ENCODE results near the gene CNTF. TPM values are rescaled to one million over a fixed set of nuclear protein-coding genes. Genes with fewer than 3 reads are reported as not detected.
"Not testable (repeated sequence)": the region's sequence is repeated elsewhere in the genome, so short reads cannot be mapped to it uniquely, and the experiment has no call there.

The CNTF gene
- 0.87 TPM for polyA plus RNA-seq (2012; ENCODE audit: missing spikeins)

DNA sequence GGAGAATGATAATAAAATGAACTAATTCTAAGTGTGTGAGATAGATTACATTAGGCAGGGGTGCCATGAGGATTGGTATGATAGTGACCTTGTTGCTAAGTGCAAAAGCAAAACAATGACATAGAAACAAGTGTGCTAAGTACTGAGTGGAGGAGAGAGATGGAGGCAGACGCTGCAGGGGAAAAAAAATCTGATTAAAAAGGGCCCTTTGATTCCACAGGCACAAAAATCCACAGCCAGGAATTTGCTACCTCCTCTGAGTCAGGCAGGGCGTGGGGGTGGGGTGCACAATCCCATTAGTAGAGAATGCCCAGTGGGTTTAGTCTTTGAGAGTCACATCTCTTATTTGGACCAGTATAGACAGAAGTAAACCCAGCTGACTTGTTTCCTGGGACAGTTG is at the start of gene CNTF:
CNTF (plus strand) TSS at position 322 of the 400 bp plus-strand sequence. CDS start 88 bp downstream, outside the sequence.
- FAIRE-seq, result no peak
- TF ChIP-seq POLR2AphosphoS5 (IDR thresholded peaks at IDR 0.05; ENCODE audit: low read depth, low read length) (0 out of 2 replicates have a peak, but pooled peaks have one; percentile 40), TAF1 (IDR thresholded peaks at IDR 0.05; ENCODE audit: borderline replicate concordance, low read depth, low read length) (no peak), POLR2A (IDR thresholded peaks at IDR 0.05; ENCODE audit: low read depth, low read length) (no peak)
- DNase-seq (ENCODE audit: insufficient read length), result no peak

- not testable (repeated sequence) for DNase-seq (ENCODE audit: insufficient read length); FAIRE-seq
Observed at GRCh38 chr11:58572906-58573305, 49.6 kb upstream of the CNTF start.

DNA sequence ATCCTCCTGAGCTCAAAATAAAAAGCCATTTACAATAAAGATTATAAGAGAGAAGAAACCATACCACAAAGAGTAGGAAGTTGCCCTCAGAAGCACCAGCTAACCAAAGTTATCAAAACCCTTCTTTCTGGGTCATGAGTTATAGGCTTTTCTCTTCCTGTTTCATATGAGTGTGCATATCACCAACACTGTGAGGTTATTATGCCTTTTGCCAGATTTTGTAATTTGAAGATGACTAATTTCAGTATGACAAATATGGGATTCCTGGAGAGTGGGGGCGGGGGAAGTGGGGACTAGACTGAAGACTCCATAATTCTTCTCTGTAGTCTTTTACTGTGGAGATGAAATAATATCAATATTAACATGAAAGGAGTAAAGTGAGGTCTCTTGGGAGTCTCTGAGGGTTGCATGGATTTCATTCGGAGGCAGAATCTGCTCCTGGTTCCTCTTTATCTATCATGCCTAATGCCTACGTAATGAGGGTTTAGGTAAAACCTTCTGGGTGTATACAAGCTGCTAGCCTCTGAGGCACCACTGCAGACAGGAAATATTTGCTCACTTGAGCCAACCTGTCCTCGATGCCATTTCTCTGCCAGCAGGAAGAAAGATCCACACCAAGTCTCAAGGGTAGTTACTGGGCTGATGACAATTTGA is 48.9 kb upstream of the CNTF start:
- DNase-seq (ENCODE audit: insufficient read length), result no peak
- TF ChIP-seq TAF1 (IDR thresholded peaks at IDR 0.05; ENCODE audit: borderline replicate concordance, low read depth, low read length), result peak; percentile 78
- TF ChIP-seq POLR2A (IDR thresholded peaks at IDR 0.05; ENCODE audit: low read depth, low read length), result peak; percentile 88
- TF ChIP-seq POLR2AphosphoS5 (IDR thresholded peaks at IDR 0.05; ENCODE audit: low read depth, low read length), result peak; percentile 86
- peak; percentile 98 for FAIRE-seq

DNA sequence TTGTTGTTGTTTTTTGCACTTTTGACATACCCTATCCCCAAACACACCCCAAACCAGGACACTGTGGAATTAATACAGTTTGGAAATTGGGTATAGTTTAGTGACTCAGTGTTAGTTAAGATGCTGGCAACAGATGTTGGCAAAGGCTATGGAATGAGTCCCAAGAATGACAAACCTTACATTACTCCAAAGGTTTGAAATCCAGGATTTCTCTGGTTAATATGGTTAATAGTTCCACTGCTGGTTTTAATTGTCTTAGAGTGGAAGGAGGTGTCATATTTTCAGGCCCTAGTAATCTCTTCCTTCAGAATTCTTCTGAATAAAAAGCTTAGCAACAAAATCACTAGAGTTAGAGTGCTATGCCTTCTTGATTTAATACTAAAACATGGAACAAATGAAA is 47.6 kb upstream of the CNTF start:
- FAIRE-seq (no peak), DNase-seq (ENCODE audit: insufficient read length) (no peak)
- TF ChIP-seq POLR2AphosphoS5 (IDR thresholded peaks at IDR 0.05; ENCODE audit: low read depth, low read length), result no peak
- TF ChIP-seq TAF1 (IDR thresholded peaks at IDR 0.05; ENCODE audit: borderline replicate concordance, low read depth, low read length), result no peak
- TF ChIP-seq POLR2A (IDR thresholded peaks at IDR 0.05; ENCODE audit: low read depth, low read length), result no peak

GRCh38 chr11:58575377-58576020 is 47.0 kb upstream of the CNTF start, which contains the start of gene LPXN:
TSS of gene LPXN (minus strand) at chr11:58575856. CDS start at chr11:58575772, 84 bp downstream.
- no peak for DNase-seq (ENCODE audit: insufficient read length)
- peak; percentile 92 for FAIRE-seq

GRCh38 chr11:58576887-58577471 is 45.5 kb upstream of the CNTF start:
- FAIRE-seq, result no peak
- DNase-seq (ENCODE audit: insufficient read length), result no peak
- TF ChIP-seq POLR2A (IDR thresholded peaks at IDR 0.05; ENCODE audit: low read depth, low read length), result no peak
- no peak for TF ChIP-seq TAF1 (IDR thresholded peaks at IDR 0.05; ENCODE audit: borderline replicate concordance, low read depth, low read length)
- no peak for TF ChIP-seq POLR2AphosphoS5 (IDR thresholded peaks at IDR 0.05; ENCODE audit: low read depth, low read length)

More at GRCh38 chr11:58575377-58576020, 47.0 kb upstream of the CNTF start, which contains the start of gene LPXN:
- TF ChIP-seq POLR2A (IDR thresholded peaks at IDR 0.05; ENCODE audit: low read depth, low read length) (peak; percentile 99), POLR2AphosphoS5 (IDR thresholded peaks at IDR 0.05; ENCODE audit: low read depth, low read length) (peak; percentile 99), TAF1 (IDR thresholded peaks at IDR 0.05; ENCODE audit: borderline replicate concordance, low read depth, low read length) (peak; percentile 85; the same call in 1 of the 2 replicates)

DNA sequence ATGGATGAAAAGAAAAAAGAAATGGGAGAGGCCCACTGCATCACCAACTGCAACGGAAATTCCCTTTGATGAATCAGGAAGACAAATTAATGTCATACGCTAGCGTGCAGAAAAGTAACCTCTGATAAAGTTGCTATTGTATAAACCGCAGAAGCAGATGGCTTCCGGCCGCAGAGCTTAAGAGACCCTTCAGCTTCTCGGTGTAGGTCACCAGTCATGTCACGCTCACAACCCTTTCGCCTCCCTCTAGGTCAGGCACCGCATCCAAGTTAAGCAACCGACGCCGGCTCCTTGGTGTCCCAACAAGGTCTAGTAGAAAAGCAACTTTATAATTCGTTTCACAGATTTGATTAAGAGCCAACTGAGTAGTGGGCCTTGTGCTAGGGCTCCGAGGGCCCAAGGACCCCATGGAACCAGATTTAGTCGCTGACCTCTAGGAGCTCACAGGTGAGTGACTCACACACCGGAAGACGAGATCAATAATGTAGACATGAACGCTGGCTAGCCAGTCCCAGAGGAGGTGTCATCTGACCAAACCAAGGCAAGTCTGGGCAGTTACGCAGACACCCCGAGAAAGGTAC is 44.8 kb upstream of the CNTF start:
- DNase-seq (ENCODE audit: insufficient read length) (no peak), FAIRE-seq (no peak)
- peak; percentile 89 for TF ChIP-seq TAF1 (IDR thresholded peaks at IDR 0.05; ENCODE audit: borderline replicate concordance, low read depth, low read length)
- TF ChIP-seq POLR2A (IDR thresholded peaks at IDR 0.05; ENCODE audit: low read depth, low read length), result peak; percentile 84
- TF ChIP-seq POLR2AphosphoS5 (IDR thresholded peaks at IDR 0.05; ENCODE audit: low read depth, low read length), result peak; percentile 96

DNA sequence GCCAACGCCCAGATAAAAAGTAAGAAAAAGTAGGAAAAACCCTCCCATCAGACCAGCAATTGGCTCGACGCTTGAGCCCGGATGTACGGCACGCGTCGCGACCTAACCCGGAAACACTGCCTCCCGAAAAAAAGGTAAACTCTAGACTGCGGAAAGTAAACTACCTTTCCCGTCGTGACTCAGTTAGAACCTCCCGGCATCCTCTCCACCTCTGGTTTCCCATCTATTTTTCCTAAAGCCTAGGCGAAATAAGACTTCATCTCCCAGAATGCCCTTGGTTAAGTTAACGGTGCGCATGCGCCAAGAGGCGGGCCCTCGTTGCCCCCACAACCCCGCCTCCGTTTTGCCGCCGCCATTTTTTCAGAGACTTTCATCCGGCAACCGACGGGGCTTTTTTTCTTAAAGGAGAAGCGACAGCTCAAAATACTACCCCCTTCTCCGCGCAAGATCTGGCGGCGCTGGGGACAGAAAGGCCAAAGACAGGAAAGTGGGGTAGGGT is 44.3 kb upstream of the CNTF start:
- TF ChIP-seq TAF1 (IDR thresholded peaks at IDR 0.05; ENCODE audit: borderline replicate concordance, low read depth, low read length), result no peak
- TF ChIP-seq POLR2A (IDR thresholded peaks at IDR 0.05; ENCODE audit: low read depth, low read length), result peak; percentile 47; the same call in 1 of the 2 replicates
- DNase-seq (ENCODE audit: insufficient read length) (no peak), FAIRE-seq (no peak)

DNA sequence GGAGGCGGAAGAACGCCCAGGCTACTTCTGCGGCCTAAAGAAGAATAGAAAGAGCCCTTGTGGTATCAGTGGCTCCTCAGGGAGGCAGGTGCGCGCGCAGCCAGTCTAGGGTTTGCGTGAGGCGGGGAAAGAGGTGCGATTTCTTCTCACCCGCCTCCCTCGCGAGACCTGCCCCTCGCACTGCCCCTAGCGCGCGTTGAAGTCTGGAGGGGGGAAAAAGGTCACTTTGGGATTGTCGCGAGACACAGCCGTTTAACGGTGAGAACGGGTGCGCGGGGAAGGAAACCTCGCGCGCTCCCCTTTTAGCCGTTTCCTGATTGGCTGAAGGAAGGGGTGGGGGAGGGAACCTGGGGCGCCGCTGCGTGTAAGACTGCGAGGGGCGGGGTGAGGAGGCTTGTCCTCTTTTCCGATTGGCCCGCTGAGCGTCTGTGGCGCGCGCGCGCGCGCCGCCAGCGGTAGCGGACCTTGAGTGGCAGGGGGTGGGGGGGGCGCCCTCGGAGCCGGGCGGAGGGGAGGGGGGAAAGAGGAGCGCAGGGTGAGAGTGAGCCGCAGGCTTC is 43.8 kb upstream of the CNTF start, which contains the start of gene ZFP91:
ZFP91 (plus strand) TSS at position 429 of the 557 bp plus-strand sequence. CDS start 219 bp downstream, outside the sequence.
- peak; percentile 68 for DNase-seq (ENCODE audit: insufficient read length)
- peak; percentile 73; the same call in 1 of the 2 replicates for TF ChIP-seq POLR2AphosphoS5 (IDR thresholded peaks at IDR 0.05; ENCODE audit: low read depth, low read length)
- peak; percentile 76 for TF ChIP-seq TAF1 (IDR thresholded peaks at IDR 0.05; ENCODE audit: borderline replicate concordance, low read depth, low read length)
- TF ChIP-seq POLR2A (IDR thresholded peaks at IDR 0.05; ENCODE audit: low read depth, low read length), result peak; percentile 68
- no peak for FAIRE-seq

DNA sequence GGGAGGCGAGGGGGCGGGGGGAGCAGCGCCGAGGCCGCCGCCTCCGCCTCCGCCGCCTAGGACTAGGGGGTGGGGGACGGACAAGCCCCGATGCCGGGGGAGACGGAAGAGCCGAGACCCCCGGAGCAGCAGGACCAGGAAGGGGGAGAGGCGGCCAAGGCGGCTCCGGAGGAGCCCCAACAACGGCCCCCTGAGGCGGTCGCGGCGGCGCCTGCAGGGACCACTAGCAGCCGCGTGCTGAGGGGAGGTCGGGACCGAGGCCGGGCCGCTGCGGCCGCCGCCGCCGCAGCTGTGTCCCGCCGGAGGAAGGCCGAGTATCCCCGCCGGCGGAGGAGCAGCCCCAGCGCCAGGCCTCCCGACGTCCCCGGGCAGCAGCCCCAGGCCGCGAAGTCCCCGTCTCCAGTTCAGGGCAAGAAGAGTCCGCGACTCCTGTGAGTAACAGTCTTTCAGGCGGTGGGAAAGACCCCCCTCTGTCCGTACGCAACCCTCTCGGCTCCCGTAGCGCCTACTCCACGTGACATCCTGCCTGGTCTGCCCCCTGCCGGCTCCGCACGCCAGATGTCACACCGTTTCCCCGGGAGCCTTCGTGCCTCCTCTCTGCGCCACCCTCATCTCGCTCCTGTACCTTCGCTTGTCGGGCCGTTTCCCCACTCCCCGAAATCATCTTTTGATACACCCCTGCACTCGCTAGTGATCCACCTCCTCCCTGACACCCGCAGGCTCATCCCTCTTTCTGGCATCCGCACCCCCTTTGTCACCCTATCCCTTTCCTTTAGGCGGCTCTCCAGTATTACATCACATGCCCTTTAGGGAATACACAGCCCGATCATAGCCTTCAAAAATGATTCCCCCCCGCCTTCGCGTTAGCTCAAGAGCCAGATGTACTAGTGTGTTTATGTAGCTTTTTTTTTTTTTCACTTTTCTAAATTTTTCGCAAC is 43.0 kb upstream of the CNTF start:
- DNase-seq (ENCODE audit: insufficient read length) (no peak), FAIRE-seq (peak; percentile 100)
- TF ChIP-seq TAF1 (IDR thresholded peaks at IDR 0.05; ENCODE audit: borderline replicate concordance, low read depth, low read length) (peak; percentile 92), POLR2AphosphoS5 (IDR thresholded peaks at IDR 0.05; ENCODE audit: low read depth, low read length) (peak; percentile 99), POLR2A (IDR thresholded peaks at IDR 0.05; ENCODE audit: low read depth, low read length) (peak; percentile 98)

All from GM12892 (cell line).